Hepatocyte (in vitro differentiated cells): ENCODE data around the gene ZBED4. TPM values are rescaled to one million over a fixed set of nuclear protein-coding genes. Genes with fewer than 3 reads are reported as not detected.

Source experiments
- DNase-seq: peaks from one replicate; pipeline ENCODE4 v3.0.0-alpha.2; 2016; ENCODE audit warnings: low spot score
- H2AFZ ChIP-seq: fragments of 200-600 bp; sonication (generic); 2 replicates; pipeline ENCODE4 v1.6.0; 2016; ENCODE audit warnings: antibody characterized with exemption, mild to moderate bottlenecking
- H3K27ac ChIP-seq: fragments of 200-600 bp; sonication (generic); 2 replicates; pipeline ENCODE4 v1.5.1; 2016; ENCODE audit warnings: mild to moderate bottlenecking
- H3K27me3 ChIP-seq: fragments of 200-600 bp; sonication (generic); 2 replicates; pipeline ENCODE4 v1.6.1; 2016
- H3K36me3 ChIP-seq: fragments of 200-600 bp; sonication (generic); replicated peaks from 2 replicates; pipeline ENCODE4 v1.5.1; 2016; ENCODE audit warnings: low read depth; ENCODE audit not compliant: insufficient read depth
- H3K4me1 ChIP-seq: fragments of 200-600 bp; sonication (generic); 2 replicates; pipeline ENCODE4 v1.5.1; 2016; ENCODE audit warnings: mild to moderate bottlenecking, moderate library complexity; ENCODE audit not compliant: insufficient read depth
- H3K4me2 ChIP-seq: fragments of 200-600 bp; sonication (generic); 2 replicates; pipeline ENCODE4 v1.6.0; 2016
- H3K4me3 ChIP-seq: fragments of 200-600 bp; sonication (generic); 2 replicates; pipeline ENCODE4 v1.5.1; 2016; ENCODE audit warnings: mild to moderate bottlenecking
- H3K79me2 ChIP-seq: fragments of 200-600 bp; sonication (generic); 2 replicates; pipeline ENCODE4 v1.6.0; 2017; ENCODE audit warnings: mild to moderate bottlenecking
- H3K9me2 ChIP-seq: fragments of 200-600 bp; sonication (generic); replicated peaks from 2 replicates; pipeline ENCODE4 v1.6.0; 2017; ENCODE audit warnings: mild to moderate bottlenecking; ENCODE audit not compliant: insufficient read depth
- H3K9me3 ChIP-seq: fragments of 200-600 bp; sonication (generic); 2 replicates; pipeline ENCODE4 v1.5.1; 2016; ENCODE audit warnings: low read depth, mild to moderate bottlenecking
- H4K20me1 ChIP-seq: fragments of 200-600 bp; sonication (generic); 2 replicates; pipeline ENCODE4 v1.6.0; 2016; ENCODE audit warnings: mild to moderate bottlenecking; ENCODE audit not compliant: insufficient read depth, poor library complexity, severe bottlenecking
- EZH2 ChIP-seq: fragments of 200-600 bp; sonication (generic); IDR thresholded peaks from 2 replicates; pipeline ENCODE4 v1.6.1; 2016; ENCODE audit warnings: antibody characterized with exemption, mild to moderate bottlenecking, borderline replicate concordance
- EZH2phosphoT487 ChIP-seq: fragments of 200-600 bp; sonication (generic); IDR thresholded peaks from one replicate; pipeline ENCODE4 v1.6.1; 2018; ENCODE audit warnings: antibody characterized with exemption, mild to moderate bottlenecking, low read depth, moderate library complexity; ENCODE audit not compliant: unreplicated experiment, severe bottlenecking
- WGBS: methylation state at CpG from one replicate; pipeline ENCODE4 v1.1.6; 2016; ENCODE audit warnings: low lambda C conversion rate; ENCODE audit errors: missing lambda C conversion rate; 5-methylcytosine and 5-hydroxymethylcytosine counted together
- polyA plus RNA-seq: library from polyadenylated mRNA; unstranded; fragments of >200 nt; fragmentation: Nextera tagmentation; extraction: Ambion mirVana; gene quantifications from 2 replicates; pipeline ENCODE4 v1.2.1, GENCODE V29; 2016
- total RNA-seq: library from RNA; depleted of rRNA; stranded (reverse); fragments of >200 nt; gene quantifications from 2 replicates; pipeline ENCODE4 v1.2.3, GENCODE V29; 2014
- TF ChIP-seq, protein P1 (sequence below): fragments of 200-600 bp; sonication (generic); IDR thresholded peaks from 2 replicates; pipeline ENCODE4 v1.5.1; 2016; ENCODE audit warnings: antibody characterized with exemption, mild to moderate bottlenecking; ENCODE audit not compliant: poor library complexity

Gene ZBED4
- total and polyA plus RNA-seq, 2 experiments from 2014 or later, result 14.9 to 16.3 TPM

DNA sequence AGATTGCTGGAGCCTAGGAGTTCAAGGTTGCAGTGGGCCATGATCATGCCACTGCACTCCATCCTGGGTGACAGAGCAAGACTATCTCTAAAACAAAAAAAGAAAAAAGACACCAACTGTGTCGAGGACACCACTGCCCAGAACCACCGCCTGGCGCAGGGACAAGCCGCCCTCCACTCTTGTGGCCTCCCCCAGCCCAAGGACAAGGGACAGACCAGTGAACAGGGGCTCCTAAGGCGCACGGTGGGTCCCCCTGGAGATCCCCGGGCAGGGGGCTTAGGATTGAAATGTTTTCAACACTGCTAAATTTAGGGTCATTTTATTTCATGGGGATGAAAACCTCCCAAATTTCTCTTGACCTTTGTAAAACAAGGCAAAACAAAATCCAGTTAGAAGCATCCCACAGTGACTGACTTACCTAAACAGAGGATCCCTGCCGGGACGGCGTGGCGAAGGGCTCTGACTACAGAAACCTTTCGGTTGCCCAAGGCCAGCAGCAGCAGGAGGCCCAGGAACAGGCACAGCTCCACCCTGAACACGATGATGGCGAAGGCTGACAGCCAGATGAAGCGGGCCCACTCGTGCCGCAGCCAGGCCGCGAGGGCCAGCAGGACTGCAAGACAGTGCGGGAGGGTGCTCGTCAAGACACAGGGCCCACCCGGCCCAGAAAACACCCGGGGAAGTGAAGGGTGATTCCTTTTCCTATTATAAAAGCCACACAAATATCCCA is 56.0 kb downstream of the ZBED4 start:
- Histone ChIP-seq H2AFZ (no peak overlapping the region), H3K9me3 (no peaks in the 10 kb centered on the region), H3K79me2 (peaks cover under 1% of the 10 kb centered on the region), H3K36me3 (no peaks in the 10 kb centered on the region), H3K4me3 (no peak overlapping the region), H3K4me1 (no peaks in the 10 kb centered on the region), H4K20me1 (no peaks in the 10 kb centered on the region), H3K27me3 (no peaks in the 10 kb centered on the region), H3K9me2 (no peaks in the 10 kb centered on the region), H3K4me2 (no peak overlapping the region), H3K27ac (no peak overlapping the region)
- 97% methylated on average over 23 of the region's 23 CpGs for WGBS
- TF ChIP-seq, protein P1, sequence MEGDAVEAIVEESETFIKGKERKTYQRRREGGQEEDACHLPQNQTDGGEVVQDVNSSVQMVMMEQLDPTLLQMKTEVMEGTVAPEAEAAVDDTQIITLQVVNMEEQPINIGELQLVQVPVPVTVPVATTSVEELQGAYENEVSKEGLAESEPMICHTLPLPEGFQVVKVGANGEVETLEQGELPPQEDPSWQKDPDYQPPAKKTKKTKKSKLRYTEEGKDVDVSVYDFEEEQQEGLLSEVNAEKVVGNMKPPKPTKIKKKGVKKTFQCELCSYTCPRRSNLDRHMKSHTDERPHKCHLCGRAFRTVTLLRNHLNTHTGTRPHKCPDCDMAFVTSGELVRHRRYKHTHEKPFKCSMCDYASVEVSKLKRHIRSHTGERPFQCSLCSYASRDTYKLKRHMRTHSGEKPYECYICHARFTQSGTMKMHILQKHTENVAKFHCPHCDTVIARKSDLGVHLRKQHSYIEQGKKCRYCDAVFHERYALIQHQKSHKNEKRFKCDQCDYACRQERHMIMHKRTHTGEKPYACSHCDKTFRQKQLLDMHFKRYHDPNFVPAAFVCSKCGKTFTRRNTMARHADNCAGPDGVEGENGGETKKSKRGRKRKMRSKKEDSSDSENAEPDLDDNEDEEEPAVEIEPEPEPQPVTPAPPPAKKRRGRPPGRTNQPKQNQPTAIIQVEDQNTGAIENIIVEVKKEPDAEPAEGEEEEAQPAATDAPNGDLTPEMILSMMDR, result no peak
- TF ChIP-seq EZH2phosphoT487 (no peak), EZH2 (no peak)
- no peak for DNase-seq

DNA sequence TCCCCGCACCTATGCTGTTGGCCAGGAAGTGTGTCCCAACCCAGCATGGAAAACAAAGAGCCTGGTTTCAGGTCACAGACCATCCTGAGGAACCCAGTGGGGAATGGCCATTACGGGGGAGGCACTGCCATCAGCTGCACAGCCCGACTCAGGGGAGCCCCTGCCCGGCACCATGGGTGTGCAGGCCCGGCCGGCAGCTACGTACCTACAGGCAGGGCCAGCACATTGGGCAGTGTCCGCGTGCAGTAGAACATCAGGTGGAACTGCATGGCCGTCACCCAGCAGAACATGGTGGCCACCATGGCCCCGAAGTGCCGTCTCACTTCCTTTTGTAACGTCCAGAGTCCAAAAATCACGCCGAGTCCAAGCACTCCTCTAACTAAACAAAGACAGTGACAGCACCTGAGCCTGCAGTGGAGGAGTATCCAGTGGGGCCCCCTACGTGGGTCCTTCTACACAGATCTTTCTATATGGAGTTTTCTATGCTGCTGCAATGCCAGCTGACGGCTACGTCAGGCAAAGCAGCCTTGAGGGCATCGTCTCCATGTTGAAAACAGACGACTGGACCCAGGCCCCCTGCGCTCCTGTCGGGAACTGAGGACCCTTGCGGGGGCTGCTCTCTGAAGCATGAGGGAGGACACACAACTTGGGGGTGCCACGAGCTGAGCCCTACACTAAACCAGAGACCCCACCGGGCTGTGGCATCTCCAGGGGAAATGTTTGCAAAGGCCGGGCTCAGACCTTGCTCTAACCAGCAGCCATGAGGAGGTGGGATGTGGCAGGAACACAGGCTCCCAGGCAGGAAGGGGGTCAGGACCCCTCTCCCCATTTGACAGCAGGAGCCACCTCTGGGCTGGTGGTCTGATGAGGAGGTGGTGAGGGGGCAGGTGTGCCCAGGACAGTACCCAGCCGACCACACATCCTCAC is 56.8 kb downstream of the ZBED4 start:
- H3K79me2 ChIP-seq, result peaks cover 9% of the 10 kb centered on the region
- H4K20me1 ChIP-seq, result no peaks in the 10 kb centered on the region
- no peak overlapping the region for H3K4me2 ChIP-seq
- no peak for DNase-seq
- TF ChIP-seq EZH2phosphoT487 (no peak), EZH2 (no peak)
- TF ChIP-seq, protein P1, result no peak
- no peak overlapping the region for H2AFZ ChIP-seq
- peaks cover 3% of the 10 kb centered on the region for H3K36me3 ChIP-seq
- no peak overlapping the region for H3K4me3 ChIP-seq
- H3K9me2 ChIP-seq, result no peaks in the 10 kb centered on the region
- 95% methylated on average over 27 of the region's 27 CpGs for WGBS
- no peak overlapping the region for H3K27ac ChIP-seq
- H3K4me1 ChIP-seq, result no peaks in the 10 kb centered on the region
- no peaks in the 10 kb centered on the region for H3K27me3 ChIP-seq
- H3K9me3 ChIP-seq, result no peaks in the 10 kb centered on the region

- Histone ChIP-seq H3K4me3 (no peak overlapping the region), H3K4me2 (no peak overlapping the region), H2AFZ (no peak overlapping the region), H3K27me3 (no peaks in the 10 kb centered on the region), H3K9me3 (no peaks in the 10 kb centered on the region), H3K79me2 (peaks cover 24% of the 10 kb centered on the region), H3K36me3 (peaks cover 3% of the 10 kb centered on the region), H3K4me1 (peaks cover 3% of the 10 kb centered on the region), H4K20me1 (no peaks in the 10 kb centered on the region), H3K9me2 (no peaks in the 10 kb centered on the region), H3K27ac (no peak overlapping the region)
- DNase-seq, result no peak
- TF ChIP-seq EZH2phosphoT487 (no peak), EZH2 (no peak)
- TF ChIP-seq, protein P1, result no peak
- 99% methylated on average over 22 of the region's 30 CpGs for WGBS
Observed at GRCh38 chr22:49911881-49912625, 58.4 kb downstream of the ZBED4 start.
